CD4-positive, alpha-beta T cell treated with Interleukin-1 beta for 1 hour (primary cell): ENCODE data around the gene BOD1L1.

ENCODE experiments used
- DNase-seq, 2 donors: peaks; one replicate each; pipeline ENCODE4 v3.0.0-alpha.2; 2020 to 2022

The BOD1L1 gene

DNA sequence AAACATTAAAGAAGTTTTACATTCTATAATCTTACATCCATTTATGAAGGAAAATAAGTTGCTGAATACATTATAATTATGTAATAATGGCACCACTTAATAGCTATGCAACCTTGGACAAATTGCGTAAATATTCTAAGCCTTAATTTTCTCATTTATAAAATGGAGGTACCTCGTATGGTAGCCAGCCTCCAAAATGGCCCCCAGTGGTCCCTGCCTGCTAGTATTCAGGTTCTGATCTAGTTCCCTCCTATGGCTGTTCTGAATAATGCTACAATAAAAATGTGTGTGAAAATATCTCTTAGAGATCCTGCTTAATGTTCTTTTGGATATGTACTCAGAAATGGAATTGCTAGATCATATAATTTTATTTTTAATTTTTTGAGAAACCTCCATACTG is 72.2 kb downstream of the BOD1L1 start:
- DNase-seq, result no peak

DNA sequence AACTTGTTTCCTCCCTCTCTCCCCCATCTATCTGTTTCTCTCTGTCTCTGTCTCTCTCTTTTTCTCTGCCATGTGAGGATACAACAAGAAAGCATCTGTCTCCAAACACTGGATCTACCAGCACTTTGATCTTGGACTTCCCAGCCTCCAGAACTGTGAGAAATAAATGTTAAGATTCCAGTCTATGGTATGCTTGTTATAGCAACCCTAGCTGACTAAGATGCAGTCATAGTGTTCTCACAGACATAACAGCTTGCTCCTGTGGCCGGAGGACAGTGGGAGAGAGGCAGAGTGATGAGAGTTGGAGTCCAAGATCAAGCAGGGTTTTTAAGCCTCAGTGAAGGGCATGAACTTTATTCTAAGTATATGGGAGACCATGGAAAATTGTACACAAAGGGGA is 74.4 kb downstream of the BOD1L1 start:
- DNase-seq, result no peak

DNA sequence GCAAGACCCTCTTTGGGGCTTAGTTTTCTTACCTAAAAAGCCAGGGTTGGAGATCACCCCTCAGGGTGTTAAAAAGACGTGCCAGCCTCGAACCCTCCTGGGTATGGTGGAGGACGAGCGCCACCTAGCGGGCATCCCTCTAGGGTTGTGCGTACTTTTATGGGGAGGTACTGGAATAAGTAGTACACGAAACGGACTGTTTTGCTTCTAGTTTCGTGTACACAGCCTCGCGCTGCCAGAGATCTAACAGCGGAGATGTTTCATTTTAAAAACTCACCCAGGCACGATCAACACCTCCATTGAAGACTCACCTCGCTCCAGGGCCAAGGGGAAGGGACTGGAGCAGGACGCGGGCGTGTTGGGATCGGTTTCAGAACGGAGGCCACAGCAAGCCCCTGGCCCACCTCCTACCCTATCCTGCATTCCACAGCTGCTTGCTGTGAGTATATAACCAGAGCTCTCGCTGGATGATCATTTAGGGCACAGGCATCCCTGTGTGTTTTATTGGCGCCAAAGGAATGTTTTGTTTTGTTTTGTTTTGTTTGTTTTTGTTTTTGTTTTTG is 78.5 kb downstream of the BOD1L1 start:
- DNase-seq, result peak; percentile 74 to 78

DNA sequence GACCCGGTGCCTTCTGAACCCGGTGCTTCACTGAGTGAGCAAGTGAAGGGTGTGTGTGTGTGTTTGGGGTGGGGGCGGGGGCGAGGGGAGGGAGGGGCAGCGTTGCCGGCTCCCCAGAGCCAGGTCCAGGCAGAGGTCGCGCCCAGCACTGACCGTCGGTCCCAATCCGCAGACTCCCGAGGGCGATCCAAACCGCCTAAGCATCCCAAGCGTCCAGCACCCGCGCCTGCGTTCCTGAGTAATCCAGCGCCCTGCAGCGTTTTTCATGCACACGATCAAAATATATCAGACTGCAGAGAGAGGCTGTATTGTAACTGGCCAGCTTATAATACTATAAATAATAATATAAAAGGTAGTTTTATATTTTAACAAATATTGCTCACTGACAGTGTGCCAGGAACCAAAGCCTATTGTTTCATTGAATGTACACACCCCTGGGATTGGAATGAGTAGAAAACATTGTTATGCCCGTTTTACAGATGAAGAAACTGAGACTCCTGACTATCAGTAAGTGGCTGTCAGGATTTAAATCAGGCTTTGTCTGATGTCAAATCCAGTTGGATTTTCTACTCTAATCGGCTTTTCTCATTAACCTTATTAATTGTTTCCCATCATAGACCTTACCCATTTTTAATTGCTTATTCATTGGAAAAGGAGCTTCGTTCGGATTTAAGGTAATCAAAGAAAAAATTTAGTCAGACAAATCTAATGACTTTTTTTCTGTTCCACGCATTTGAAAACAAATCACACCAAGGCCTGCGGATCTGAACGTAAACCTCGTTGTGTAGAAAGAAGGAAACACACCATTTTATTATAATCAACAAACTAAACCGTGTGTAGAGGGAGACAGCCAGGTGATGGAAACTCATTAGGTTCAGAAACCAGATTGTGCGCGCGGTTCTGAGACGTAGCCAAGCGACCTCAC is 79.2 kb downstream of the BOD1L1 start:
- no peak for DNase-seq

DNA sequence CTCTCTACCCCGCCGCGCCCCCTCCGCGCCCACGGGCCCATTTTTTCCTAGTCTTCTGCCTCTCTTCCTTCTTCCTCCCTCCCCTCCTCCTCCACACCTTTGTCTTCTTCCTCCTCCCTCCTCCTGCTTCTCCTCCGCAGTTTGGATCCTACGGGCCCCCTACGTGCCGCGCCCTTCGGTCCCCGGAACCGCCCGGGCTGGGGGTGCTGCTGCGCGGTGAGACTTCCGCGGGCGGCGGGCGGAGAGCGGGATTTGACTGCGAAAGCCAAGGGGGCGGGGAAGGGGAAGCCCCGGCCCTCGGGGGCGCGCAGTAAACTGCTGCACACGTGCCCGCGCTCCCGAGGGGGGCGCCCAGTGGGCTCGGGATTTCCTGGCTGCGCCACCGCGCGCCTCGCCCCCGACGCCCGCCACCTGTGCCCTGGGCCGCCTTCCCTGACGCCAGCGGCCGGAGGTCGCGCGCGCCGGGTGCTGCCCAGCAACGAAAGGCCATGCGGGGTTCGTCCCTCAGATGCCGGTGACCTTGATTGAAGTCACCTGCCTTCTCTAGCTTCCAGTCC is 80.0 kb downstream of the BOD1L1 start:
- DNase-seq, result peak; percentile 33 to 39

DNA sequence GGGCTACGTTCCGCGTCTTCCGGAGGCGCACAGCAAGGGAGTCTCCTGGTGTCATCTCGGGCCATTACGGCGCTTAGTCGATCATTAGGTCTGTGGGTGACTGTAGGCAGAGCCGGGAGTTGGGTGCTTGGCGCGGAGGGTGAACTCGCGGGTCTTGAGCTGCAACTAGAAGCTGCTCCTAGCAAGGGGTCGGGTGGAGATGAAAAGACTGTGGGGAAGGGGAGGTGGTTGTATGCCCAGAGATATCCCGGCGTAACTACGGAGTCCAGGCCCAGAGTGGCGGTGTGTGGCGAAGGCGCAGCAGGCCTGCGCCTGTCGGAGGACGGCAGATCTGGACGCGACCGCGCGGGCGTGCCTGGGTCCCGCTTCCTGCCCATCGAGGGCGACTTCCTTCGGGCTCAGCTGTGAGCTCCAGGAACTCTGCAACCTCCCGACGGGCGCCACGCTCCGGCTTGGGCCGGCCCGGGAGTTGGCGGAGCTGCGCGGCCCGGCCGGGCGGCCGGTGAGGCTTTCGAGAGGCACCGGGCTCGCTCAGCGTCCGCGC is 80.5 kb downstream of the BOD1L1 start:
- no peak for DNase-seq

DNA sequence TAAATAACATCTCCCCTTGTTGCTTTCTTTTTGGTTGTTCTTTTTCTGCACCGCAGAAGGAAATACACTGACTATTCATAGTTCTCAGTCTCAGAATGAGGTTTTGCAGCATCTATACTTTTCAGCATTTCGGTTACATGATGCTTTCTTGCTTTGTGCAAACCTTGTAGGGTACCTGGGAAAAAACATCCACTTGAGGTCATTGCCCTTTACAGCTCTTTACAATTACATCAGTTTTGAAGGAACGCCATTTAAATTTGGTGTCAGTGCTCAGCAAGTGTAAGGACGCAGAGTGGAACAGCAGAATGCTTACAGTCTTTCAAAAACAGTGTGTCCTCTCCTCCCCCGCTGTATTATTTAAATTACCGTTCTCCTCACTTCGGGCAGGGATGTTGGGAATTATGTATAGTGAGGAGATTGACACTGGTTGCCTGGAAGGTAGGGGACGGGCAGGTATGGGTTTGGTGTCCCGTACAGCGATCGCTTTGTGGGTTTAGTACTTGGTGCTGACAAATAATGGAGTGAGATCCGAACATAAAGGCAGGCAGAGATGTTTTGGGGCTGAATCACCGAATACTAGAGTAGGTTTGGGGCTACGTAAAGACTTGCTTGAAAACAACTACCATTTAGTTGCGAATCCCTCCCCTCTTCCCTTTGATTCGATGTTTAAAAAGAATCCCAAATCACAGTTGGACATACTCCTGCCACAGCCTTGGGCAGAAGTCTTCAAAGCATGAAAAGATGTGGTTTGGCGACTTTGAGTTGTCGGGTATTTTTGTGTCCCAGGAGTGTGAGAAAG is 81.2 kb downstream of the BOD1L1 start:
- DNase-seq, result no peak

DNA sequence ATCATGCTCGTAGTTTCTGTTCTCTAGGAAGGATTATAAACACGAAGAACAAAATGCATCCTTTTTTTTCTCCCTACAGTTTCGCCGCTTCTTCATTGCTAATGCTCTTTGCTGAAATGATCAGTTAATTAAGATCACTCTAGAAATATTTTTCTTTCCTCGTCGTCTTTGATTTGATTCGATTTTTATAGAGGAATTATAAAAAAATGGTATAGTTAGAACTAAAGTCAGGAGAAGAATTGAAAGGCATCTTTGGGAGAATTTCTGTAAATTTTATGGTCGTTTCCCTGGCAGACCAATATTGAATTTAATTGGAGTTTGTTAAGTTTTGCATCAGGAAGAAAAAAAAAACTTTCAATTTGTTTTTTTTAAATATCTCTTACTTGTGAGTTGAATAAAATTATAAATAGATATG is 82.1 kb downstream of the BOD1L1 start:
- DNase-seq, result no peak

DNA sequence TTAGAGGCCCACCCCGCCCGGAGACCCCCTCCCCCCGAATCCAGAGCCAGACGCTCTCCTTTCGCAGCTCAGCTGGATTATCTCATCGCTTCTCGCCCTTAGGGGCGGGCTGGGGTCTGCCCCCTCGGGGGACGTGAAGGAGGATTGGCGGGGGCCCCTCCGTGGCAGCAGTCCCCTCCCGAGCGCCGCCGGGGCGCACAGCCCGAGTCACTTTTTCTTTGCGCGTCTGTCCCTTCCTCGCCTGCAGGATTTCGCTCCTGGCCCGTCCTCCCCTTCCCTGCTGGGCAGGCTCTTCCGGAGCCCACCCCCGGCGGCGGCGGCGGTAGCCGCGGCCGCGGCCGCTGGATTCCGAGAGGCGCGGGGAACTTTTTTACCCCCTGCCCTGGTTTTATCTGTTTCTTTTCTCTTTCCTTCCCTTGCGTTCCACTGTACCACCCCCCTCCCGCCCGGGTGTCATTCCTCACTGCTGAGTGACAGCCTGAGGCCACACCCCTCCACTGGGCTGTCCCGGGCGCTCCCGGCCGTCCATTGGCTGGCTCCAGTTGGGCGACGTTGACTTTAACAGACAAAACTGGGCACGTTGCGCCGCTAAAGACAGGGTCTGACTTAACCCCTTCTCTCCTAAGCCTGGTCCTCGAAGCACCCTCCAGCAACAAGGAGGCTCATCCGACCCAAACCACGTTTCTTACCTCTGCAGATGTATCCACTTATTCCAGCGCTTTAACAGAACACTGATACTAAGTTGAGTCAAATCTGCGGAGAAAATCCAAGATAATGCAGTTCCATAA is 82.7 kb downstream of the BOD1L1 start:
- DNase-seq, result peak in 1 of 2 donors; percentile 23

DNA sequence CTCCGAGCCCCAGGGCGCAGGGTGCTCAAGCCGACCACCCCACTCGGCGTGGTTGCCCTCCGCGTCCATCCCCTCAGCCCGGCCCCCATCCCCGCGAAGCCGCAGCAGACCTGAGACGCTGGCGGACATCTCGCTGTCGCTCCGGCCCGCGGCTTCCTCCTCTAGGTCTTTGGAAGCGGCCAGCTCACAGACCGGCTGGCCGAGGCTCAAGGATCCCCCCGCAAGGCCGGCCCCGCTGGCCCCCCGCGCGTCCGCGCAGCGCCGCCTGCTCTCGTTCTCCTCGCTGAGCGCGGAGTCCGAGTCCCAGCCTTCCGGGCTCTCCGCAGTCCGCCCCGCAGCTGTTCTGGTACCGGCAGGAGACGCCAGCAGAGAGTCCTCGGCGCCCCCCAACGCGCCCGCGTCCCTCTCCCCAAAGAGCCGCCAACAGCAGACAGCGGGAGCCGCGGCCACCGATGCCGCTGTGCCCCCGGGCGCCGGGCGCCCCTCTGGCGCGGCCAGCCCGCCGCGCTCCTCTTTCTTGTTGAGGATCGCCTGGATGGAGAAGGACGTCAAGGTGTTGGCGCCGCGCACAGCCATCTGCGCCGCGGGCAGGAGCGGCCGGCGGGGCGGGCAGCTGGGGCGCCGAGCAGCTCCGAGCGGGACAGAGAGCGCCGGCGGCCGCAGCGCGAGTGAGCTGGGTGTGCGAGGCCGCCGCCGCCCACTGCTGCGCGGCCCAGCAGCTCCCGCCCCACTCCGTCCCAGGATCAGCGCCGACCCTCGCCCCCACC is 83.5 kb downstream of the BOD1L1 start, which contains the start of gene NKX3-2:
Gene NKX3-2, minus strand, starts transcription at position 670 of the 767 bp plus-strand sequence. Its CDS starts 94 bp downstream, at position 576.
- no peak for DNase-seq

DNA sequence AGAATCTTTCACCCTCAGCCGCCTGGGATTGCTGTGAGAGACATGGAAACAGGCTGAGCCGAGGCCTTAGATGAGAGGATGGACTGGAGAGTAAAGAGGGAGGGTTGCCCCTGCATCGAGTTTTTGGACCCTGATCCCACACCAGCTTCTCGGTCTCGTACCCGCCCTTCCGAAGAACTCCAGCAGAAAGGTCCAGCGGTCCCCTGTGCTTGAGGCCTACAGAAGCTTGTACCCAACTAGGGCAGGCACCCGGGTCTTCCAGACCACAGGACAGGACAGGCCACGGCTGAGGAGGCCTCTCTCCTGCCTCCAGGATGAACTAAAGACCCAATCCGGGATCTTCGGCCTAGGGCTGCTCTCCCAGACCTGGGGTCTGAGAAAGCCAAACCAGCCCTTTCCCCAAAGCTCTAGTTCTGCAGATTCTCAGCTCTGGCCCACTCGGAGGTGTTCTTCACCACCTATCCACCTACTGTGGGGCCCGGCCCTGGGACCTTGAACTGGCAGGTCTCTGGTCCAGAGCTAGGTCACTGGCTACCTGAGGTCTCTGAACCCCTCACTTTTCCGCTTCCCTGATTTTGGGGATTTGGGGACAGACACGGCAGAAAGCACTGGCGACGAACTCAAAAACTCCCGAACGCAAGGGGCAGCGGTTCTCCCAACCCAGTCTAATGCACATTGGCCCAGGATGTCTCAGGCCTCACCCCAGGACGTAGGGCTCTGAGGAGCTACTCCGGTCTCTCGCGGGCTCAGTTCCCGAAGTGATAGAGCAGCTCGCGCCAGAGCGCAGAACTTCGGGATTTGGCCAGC is 84.3 kb downstream of the BOD1L1 start:
- no peak for DNase-seq

DNA sequence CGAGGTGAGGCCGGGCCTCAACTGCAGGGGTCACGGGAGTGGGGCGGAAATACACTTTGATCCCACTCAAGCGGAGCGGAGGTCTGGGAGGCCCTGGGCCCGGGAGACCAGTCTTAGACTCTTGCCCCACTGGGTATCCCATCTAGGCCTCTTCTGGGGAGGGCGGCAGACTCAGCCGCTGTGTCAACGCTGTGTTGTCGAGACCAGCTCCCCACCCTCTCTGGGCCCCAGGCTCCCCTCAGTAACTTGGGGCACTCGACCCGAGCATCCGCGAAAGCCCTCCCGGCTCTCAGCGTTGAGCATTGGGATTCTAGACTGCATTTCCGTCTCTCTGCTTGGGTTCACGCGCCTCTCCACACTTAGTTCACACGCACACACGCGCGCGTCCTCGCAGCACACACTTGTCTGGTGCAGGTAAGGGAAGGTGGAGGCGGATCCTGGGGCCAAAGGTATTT is 84.9 kb downstream of the BOD1L1 start:
- DNase-seq, result no peak

DNA sequence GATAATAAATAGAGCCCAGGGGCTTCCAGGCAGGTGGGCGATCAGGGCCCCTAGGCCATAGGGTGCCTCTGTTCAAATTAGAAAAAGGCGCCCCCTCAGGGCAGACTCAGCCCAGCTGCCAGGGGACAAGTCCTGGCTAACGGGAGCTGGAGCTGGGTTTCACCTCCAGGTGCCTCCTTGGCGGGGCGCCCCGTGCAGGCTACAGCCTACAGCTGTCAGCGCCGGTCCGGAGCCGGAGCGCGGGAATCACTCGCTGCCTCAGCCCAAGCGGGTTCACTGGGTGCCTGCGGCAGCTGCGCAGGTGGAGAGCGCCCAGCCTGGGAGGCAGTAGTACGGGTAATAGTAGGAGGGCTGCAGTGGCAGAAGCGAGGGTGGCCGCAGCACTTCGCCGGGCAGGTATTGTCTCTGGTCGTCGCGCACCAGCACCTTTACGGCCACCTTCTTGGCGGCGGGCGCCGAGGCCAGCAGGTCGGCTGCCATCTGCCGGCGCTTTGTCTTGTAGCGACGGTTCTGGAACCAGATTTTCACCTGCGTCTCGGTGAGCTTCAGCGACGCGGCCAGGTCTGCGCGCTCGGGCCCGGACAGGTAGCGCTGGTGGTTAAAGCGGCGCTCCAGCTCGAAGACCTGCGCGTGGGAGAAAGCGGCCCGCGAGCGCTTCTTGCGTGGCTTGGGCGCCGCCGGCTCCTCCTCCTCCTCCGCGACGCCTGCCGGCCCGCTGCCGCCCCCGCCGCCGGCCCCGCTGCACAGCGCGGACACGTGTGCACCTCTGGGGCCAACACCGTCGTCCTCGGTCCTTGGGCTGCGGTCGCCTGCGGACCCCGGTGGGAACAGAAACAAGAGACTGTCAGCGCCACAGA is 85.6 kb downstream of the BOD1L1 start:
- peak; percentile 25 to 31 for DNase-seq

DNA sequence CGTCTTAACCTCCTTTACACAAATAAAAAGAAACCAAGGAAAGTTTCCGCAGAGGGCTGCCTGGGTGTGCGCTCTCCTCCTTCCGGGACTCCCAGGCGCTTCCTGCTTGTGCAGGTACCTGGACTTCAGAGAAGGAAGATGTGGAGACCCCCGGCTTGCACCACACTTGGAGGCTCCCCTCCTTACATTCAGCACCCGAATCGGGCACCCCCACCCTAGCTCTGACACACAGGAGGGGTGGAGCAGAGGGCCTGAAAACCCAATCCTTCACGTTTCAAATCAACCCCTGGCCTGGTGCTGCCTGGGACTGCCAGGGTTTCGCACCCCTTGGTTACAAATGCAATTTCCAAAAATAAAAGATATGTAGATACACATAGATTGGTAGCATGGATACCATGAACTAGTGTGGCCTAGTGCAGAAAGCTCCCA is 86.3 kb downstream of the BOD1L1 start:
- DNase-seq, result no peak

DNA sequence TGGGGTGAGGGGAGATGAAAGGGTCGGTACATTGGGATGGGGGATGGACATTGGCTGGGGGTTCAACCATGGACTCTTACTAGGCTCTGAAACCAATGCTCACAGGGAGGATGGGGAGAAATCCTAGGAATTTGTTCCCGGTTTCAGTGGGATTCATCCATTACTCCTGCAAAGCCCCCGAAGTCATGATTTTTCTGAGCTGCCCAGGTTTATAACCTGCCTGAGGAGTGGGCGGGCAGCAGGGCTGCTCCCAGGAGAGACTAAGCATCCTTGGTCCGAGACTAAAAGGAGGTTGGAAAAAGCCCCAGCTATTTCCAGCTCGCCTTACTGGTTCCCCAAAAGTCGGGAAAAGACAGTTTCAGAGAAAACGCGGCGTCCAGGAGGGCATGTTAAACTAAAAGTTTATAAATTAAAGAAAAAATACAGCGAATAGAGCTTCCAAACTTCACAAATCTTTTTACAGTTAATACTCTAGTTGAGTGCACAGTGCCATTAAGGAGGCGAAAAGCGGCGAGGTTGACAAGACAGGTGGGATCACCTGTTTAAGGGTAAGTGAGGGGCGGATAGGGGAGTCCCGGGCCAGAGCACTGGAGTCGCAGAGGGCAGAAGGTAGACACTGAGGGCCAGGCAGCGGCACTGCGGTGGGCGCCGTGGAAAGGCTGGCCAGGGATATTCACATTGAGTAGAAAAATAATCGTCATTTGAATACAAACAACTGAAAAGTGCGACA is 86.9 kb downstream of the BOD1L1 start:
- DNase-seq, result no peak

DNA sequence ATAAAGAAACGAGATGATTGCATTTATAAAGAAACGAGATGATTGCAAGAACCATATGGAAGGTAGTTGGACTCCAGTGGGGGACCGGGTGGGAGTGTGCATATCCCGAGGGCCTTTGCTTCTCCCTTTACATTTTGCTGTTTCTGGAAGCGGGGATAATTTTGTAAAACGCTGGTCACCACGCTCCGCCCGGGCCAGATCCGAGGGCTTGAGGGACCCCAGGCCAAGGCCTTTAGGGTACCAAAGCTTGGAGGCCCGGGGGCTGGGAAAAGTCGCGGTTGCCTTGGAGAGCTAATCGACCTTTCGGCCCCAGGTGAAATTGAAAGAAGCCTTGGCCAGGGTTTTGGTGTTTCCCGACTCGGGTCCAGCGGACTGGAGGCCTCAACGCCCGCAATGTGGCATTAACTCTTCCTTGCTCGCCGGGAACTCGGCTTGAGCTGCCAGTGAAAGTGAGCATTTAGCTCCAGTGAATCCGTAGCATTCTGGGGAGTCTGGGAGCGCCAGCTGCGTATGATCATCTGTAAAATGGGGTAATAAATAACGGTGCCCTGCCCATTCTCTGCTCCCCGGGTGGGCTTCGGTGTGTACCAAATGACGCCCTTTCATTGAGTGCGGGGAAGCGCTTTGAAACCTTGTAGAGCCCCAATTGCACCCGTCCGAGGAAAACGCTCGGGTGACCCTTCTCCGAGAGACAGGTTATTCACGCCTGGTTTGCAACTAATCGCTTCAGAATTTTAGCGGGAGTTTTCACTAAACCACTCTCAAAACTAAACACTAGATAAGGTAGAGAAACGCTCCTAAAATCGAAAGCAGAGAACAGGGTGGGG is 87.7 kb downstream of the BOD1L1 start:
- DNase-seq, result no peak

DNA sequence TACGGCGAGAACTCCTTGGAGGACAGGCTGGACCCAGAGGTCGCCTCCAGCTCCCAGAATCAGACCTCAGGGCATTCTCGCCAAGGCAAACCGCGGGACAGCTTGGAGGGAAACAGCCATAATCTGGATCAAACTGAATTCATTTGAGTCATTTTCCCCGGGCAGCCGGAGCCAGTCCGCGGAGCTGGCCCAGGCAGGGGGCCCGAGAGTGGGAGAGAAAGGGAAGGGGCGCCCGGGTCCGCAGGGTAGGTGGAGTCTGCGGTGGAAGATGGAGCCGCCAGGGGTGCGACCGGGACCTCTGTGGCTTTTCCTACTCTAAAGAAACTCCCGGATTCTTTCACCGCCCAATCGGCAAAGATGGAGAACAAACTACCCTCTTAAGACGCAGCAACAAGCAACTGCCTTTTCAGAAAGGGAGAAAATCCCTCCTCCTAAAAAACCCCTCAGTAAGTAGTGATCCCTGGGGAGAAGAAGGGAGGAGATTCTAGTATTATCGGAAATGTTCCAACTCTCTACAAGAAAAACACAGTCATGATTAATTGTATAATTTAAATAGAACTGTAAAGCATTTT is 88.4 kb downstream of the BOD1L1 start:
- DNase-seq, result no peak
